Measurements from ENCODE around the gene OLFM3. TPM values are rescaled to one million over a fixed set of nuclear protein-coding genes. Genes with fewer than 3 reads are reported as not detected.

OLFM3 gene
- total RNA-seq, 1 donor from 2014 or later: not detected

DNA sequence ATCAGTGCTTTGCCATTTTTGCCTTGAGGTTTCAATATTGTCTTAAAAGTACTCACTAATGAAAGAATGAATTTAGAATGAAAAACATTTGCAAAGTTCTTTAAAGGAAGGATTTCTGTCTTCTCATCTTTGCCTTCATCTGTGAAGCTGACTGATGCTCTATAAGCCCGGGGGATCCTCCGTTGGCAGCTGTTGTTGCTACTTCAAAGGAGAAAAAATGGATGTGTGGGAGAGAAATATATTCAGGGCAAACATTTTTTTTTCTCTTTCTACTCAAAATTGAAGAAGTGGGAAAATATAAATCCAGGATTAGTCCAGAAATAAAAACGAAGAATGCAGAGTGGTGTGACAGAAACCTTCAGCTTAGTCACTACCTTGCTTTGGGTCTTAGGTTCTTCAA, 142.5 kb downstream of the OLFM3 start:
- DNase-seq (ENCODE audit: extremely low read depth, low read depth, low spot score): no peak

DNA sequence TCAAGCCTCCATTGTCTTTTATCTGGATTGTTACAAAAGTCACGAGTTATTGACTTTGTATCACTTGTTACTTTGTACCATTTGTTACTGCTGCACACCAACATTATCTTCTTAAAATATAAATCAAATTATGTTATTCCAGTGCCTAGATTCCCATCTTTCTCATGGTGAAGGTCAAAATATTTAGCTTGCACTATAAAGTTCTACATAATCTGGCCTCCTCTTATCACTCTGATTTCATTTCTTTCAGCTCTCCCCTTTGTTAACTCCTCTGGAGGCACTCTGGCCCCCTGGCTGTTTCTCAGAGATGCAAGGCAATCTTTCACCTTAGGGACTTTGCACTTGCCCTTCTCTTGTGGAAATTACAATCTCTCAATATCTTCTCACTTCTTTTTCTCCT, 143.8 kb downstream of the OLFM3 start:
- DNase-seq (ENCODE audit: extremely low read depth, low read depth, low spot score): no peak

DNA sequence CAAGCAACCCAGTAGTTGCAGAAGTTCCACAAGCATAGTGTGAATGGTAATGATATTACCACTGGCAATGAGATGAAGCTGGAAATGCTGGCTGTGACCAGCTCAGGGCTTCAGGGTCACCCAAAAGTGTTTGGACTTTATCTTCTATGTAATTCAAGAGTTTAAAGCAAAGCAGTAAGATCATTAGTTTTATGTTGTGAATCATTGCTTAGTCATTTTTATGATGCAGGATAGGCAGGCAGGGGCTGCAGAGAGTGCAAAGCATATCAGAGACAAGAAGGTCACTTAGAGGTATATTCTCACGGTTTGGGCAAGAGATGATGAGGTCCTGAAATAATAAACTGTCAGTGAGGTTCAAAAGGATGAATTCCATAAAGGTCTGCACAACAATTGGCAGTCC, 147.4 kb downstream of the OLFM3 start:
- DNase-seq (ENCODE audit: extremely low read depth, low read depth, low spot score): no peak

DNA sequence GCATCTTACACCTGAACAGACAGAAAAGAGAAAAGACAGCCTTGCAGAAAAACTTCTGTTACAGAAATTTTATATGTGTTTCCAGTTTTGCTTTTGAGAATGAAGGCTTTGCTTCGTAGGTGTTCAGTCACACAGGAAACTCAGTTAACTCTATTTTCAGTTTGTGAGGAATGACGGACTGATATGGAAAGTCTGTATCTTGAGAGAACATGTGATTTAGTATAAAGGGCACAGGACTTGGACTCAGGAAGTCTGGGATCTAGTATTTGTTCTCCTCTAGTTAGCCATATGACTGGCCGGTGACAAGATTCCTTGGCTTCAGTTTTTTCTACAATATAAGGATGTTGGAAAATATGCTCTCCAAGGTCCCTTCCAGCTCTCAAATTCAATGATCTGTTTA, 149.1 kb downstream of the OLFM3 start:
- DNase-seq (ENCODE audit: extremely low read depth, low read depth, low spot score): no peak

DNA sequence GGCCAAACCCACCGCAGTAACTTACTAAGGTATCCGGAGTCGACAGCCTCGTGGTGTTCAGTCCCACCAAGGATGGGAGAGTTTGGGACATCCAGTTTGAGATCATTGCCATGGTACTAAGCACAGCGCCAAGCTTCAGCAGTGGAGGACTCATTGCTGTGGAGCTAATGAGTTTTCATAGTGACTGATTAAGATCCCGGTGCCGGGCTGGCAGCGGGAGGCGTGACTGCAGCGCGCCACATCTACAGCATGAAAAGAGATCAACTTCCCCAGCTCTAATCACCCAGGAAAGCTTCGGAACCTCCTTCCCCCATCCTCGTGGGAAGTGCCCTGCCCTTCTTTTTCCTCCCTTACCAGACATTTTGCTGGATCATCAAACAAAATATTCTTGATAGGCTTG, 149.9 kb downstream of the OLFM3 start:
- no peak for DNase-seq (ENCODE audit: extremely low read depth, low read depth, low spot score)

DNA sequence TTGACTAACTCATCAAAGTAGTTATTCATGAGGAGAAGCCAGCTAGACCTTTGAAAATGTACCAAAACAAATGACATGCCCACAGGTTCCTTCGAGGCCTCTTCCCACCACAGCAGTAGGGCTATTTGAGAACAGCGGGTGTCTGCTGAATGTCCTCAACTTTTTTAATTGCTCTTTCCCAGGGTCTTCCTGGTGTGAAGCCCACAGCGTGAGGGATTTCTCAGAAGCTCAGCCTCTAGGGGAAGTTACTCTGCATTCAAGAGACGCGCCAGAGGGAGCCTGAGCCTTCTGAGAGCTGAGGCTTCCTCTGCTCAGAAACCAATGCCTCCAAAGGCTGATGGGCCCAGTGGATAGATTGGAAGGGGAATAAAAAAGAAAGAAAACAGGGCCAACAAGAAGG, 153.6 kb downstream of the OLFM3 start:
- no peak for DNase-seq (ENCODE audit: extremely low read depth, low read depth, low spot score)

DNA sequence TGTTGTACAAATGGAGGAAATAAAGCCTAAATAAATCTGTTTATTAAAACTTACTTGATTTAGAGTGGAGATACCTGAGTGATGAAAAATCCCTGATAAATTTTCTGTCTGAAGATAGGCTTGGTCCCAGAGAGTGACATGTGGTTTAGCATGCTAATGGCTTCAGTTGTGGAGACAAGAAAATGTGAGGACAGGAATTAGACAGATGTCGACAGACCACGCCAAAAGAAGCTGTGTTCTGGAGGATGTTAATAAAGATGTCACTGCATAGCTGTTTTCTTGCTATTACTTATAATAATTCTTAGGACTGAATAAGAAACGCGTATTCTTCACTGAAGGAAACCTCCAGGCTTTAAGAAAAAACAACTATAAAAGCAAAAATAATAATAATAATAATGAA, 154.9 kb downstream of the OLFM3 start:
- no peak for DNase-seq (ENCODE audit: extremely low read depth, low read depth, low spot score)

DNA sequence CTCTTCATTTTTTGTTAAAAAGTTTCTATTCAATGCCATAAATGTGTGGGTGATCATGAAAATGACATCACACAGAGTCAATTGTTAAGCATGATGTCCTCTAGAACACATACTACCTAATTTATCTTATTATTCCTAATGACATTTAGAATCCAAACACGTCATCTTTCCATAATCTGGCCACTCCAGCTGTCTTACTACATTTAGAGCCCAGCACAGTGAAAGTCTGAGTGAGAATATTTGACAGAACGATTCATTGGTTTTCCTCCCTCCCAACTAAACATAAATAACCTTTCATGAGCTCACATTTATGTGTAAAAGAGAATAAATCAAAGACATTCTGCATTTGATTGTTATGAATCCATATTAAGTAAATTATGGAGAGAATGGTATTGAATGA, 160.7 kb downstream of the OLFM3 start:
- DNase-seq (ENCODE audit: extremely low read depth, low read depth, low spot score): no peak

DNA sequence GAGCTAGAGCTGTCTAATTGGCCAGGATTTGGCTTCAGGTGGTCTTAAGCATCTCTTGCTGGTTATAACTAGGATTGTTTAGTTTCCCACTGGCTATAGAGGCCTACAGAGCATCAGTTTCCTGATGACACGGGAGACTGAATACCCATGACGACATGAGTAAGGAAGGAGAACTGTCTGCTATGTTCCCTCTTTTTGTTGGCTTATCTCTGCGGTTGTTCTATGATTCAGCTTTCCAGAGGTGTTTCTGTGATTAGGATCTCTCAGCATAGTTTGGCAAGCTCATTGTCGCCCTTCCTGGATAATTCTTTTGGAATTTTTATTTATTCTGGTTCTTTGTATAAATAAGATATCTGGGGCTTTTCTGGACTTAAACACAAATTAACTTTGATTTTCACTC, 163.4 kb downstream of the OLFM3 start:
- DNase-seq (ENCODE audit: extremely low read depth, low read depth, low spot score): no peak

DNA sequence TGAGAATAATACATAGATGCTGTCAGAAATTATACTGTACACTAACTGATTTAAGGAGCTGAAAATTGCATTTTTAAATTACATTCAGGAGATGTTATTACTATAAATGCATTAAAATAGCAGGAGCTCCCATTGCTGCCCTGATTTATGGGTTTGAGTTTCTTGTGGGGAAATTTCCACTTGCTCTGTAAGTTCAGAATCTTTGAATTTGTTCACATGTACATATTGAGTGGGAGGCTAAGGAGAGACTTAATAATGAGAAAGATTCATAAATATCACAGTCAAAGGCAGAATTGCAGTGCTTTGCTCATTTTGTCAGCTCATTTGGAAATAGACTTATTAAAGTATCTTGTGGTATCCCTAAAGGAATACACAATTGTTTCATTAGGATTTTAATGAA, 170.3 kb downstream of the OLFM3 start:
- DNase-seq (ENCODE audit: extremely low read depth, low read depth, low spot score): no peak

DNA sequence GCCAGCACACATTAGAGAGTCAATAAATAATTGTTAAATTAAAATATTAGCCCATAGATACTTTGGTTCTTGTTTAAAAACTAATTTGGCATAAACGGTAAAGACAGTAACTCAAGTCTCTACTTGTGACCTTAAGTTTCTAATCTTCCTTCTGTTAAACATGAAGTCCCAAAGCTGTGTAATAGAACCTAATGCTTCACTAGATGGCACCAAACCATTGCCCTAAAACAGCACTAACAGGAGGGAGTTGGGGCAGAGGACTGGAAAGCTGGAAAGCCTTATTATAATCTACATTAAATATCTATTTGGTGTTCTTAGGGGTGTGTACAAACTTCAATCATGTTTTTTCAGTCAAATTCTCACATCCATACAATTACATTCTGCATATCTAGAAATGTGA, 176.7 kb downstream of the OLFM3 start:
- peak; percentile 2 for DNase-seq (ENCODE audit: extremely low read depth, low read depth, low spot score)

DNA sequence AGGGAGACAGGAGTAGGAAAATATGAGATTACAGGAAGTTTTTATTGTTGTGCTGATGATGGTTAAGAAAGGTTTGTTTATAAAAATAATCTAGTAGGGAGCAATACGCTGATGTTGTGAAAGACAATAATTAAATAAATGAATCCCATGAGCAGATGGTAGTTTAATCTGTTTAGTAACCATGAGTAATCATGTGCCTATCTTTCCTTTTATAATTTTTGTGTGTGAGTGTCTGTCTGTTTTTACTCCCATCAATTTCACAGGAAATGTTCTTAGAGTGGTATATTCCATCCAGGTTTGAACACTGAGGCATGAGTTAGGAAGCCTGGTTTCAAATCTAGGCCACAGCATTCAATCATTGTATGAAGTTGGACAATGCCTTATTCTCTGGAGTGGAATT, 180.5 kb downstream of the OLFM3 start:
- no peak for DNase-seq (ENCODE audit: extremely low read depth, low read depth, low spot score)

DNA sequence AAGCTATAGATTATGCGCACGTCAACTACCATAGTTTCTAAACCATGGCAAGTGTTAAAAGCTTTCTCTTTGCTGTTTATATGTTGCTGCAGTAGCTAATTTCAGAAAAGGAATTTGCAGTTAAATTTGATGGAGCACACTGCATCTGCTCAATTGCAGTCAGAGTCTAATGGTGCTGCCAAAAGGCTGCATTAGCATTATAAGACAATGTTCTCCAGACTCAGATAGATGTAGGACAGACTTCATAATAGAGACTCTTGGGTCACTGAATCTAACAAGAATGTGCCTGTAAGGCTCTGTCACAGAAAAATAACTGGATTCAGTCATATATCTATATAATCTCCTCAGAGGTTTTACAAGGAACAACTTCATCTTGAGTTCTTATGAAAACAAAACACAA, 198.3 kb downstream of the OLFM3 start:
- no peak for DNase-seq (ENCODE audit: extremely low read depth, low read depth, low spot score)

DNA sequence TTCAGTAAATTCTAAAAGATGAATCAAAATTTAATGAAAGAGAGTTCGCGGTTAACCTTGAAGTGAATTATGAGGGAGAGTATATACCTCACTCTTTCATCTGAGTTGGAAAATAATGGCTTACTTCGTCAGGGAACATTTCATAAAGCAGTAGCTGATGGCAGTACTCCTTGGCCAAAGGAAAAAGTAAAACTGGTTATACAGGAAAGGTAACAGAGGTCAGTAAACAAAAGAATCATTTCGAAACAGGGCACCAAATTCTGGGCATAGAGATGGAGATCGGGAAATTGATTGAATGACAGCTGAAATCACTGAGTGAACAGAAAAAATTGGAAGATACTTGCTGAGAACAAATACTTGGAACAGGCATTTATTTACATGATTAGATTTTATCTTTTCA, 199.0 kb downstream of the OLFM3 start:
- DNase-seq (ENCODE audit: extremely low read depth, low read depth, low spot score): no peak

DNA sequence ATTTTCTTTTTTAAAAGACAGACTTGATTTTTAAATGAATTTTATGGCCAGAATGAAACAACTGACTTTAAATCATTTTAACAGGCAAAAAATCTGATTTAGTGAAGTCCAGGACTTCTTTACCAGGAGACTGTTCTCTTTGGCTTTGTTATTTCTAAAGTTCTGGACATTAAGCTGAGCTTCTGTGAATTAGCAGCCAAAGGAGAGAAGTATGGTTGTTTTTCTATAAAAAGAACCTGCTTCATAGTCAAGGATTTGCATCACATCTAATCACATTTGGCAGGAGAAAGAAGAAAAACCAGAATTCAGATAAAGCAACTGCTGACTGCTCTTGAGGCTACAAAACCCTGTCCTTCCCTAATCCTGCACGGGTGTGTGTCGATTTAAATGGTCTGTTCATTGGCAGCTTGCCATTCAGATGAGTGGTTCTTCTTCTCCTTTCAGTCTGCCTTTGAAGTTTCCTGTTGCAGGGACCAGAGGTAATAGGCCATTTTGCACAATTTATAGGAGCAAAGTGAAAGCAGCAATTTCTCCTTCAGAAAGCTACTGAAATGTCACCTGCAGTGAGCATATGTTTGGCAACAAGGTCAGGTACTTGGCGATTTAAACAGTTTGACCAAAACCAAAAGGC, 215.4 kb downstream of the OLFM3 start:
- DNase-seq (ENCODE audit: extremely low read depth, low read depth, low spot score): no peak

DNA sequence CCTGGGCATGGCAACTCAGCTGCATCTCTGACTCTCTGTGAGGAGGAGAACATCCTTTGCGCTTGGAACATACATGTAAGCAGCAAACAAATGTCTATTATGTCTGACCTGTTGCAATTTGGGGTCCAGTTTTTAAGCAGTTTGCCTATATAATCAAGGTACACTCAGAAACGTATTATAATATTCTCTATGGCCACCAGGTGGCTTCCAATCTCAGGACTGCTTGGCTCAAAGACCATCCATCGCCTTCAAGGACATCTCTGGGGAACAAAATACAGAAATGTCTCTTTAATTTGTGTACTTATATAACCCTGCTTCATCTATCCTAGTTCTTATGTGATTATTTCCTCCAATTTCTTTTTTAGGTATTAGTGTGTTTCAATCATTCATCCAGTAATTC, 227.2 kb downstream of the OLFM3 start:
- no peak for DNase-seq (ENCODE audit: extremely low read depth, low read depth, low spot score)

DNA sequence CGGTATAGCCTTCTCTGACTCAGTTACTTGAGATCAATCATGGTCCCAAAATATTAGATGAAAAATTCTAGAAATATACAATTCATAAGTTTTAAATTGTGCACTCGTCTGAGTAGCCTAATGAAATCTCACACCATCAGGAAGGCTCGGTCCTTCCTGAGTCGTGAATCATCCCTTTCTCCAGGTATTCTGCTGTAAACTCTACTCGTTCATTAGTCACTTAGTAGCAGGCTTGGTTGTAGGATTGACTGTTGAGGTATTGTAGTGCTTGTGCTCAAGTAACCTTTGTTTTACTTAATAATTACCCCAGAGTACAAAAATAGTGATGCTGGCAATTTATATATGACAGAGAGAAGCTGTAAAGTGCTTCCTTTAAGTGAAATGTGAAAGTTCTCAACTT, 238.7 kb downstream of the OLFM3 start:
- no peak for DNase-seq (ENCODE audit: extremely low read depth, low read depth, low spot score)

DNA sequence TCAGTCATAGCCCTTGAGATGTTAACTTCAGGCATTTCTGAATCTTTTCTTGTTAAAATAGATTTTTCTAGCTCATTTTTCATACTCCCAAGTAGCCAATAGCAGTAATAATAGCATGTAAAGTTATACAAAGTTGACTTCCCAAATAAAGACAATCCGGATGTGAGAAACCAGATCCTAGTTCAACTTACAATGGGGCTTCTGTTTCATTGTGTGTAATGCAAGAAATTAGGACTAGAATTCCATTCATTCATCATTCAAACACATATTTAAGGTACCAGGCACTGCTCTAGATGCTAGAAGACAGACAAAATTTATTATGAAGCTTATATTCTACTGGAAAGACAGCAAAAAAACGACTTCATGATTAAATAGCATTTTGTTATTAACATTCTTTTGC, 240.3 kb downstream of the OLFM3 start:
- DNase-seq (ENCODE audit: extremely low read depth, low read depth, low spot score): no peak
